Esophagus muscularis mucosa (tissue), 4 donors: ENCODE results near the gene ISG20. TPM values are rescaled to one million over a fixed set of nuclear protein-coding genes. Genes with fewer than 3 reads are reported as not detected.
A peak's percentile ranks its signal among the peaks of the same experiment; 100 is the strongest.
"Not testable (repeated sequence)": the region's sequence is repeated elsewhere in the genome, so short reads cannot be mapped to it uniquely, and the experiment has no call there.

Experiments
- DNase-seq: peaks from one replicate; pipeline ENCODE4 v3.0.0-alpha.2; 2017; ENCODE audit errors: extremely low spot score
- H3K27ac ChIP-seq, 4 donors: fragments of 200-600 bp; sonication (generic); replicated peaks in 1 of 4; 1 replicate in 3 of 4; 2 replicates in 1 of 4; pipeline ENCODE4 v1.5.1; 2016 to 2019; ENCODE audit warnings: mild to moderate bottlenecking in 1 of 4
- H3K27me3 ChIP-seq, 4 donors: fragments of 200-600 bp; sonication (generic); one replicate each; pipeline versions ENCODE4 v1.5.1 to v1.6.0; 2016 to 2019
- H3K36me3 ChIP-seq, 4 donors: fragments of 200-600 bp; sonication (generic); one replicate each; pipeline ENCODE4 v1.5.1; 2016 to 2019
- H3K4me1 ChIP-seq, 4 donors: fragments of 200-600 bp; sonication (generic); one replicate each; pipeline ENCODE4 v1.5.1; 2016 to 2019
- H3K4me3 ChIP-seq, 4 donors: fragments of 200-600 bp; sonication (generic); 1 replicate in 2 of 4; 2 replicates in 2 of 4; pipeline ENCODE4 v1.5.1; 2016 to 2019; ENCODE audit warnings: mild to moderate bottlenecking in 4 of 4, moderate library complexity in 1 of 4
- H3K9me3 ChIP-seq, 4 donors: fragments of 200-600 bp; sonication (generic); 1 replicate in 3 of 4; 2 replicates in 1 of 4; pipeline ENCODE4 v1.5.1; 2016 to 2019
- EP300 ChIP-seq: sonication (generic); formaldehyde crosslinking; IDR thresholded peaks from one replicate; pipeline ENCODE4 v1.6.1; 2017; ENCODE audit warnings: antibody characterized with exemption
- POLR2A ChIP-seq: fragments of 450-650 bp; IDR thresholded peaks from one replicate; pipeline ENCODE4 v1.6.1; 2017; ENCODE audit warnings: antibody characterized with exemption, moderate library complexity, mild to moderate bottlenecking, low read depth
- POLR2AphosphoS5 ChIP-seq, 2 donors: sonication (generic); formaldehyde crosslinking; IDR thresholded peaks; one replicate each; pipeline ENCODE4 v1.6.1; 2017; ENCODE audit warnings: antibody characterized with exemption in 2 of 2
- WGBS: methylation state at CpG from one replicate; pipeline ENCODE4 v1.1.5; 2018; 5-methylcytosine and 5-hydroxymethylcytosine counted together
- intact Hi-C: fragments of 100-400 bp; cut with DNase I; formaldehyde crosslinking; loops from one replicate; pipeline ENCODE4 v1.15.1; 2023
- total RNA-seq, 4 donors: library from RNA; depleted of rRNA; stranded (reverse); fragments of >200 nt; gene quantifications; one replicate each; pipeline versions ENCODE4 v1.1.0 to v1.2.1, GENCODE V29; 2016
- TF ChIP-seq, protein P1 (sequence below), 3 experiments: fragments of 200-600 bp in 2 of 3; fragments of 450-650 bp in 1 of 3; sonication (generic) in 2 of 3; IDR thresholded peaks; one replicate each; pipeline ENCODE4 v1.5.1; 2017 to 2019; ENCODE audit warnings: antibody characterized with exemption in 3 of 3, mild to moderate bottlenecking in 2 of 3, moderate library complexity in 1 of 3

Gene ISG20
- total RNA-seq, 4 donors from 2014 or later: 6.1 to 21.2 (median 9.8) TPM

DNA sequence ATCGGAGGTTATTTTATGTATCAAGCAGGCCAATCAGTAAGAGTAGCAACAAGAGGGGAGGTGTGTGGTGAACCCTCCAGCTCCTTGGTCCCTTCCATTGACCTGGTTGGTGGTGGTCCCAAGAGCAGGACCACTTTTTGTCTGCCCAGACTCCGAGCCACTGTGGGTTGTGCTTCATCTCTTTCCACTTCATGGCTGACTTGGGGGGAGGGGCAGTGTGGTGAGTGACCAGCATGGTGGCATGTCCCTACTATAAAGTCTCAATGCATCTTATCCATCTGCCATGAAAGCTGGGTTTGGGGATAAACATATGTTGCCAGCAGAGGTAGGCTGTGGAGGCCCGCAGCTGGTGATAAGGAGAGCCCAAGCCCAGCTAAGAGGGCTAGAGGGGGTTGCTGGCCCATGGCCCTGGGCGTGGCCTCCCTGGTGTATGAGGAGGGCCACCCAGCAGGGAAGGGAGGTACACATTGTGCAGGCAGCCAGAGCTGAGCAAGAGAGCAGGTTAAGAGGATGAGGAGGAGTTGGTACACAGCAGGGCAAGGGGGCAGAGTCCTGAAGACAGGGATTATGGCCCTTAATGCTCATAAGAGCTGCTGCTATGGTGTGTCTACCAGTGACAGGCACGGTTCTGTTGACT lies 10.7 kb upstream of the ISG20 start:
- H3K9me3 ChIP-seq: no peaks in the 10 kb centered on the region
- no peak for DNase-seq
- 96% methylated on average over 5 of the region's 5 CpGs for WGBS
- peaks cover 11 to 42% (median 36%) of the 10 kb centered on the region in 4 donors for H3K4me1 ChIP-seq
- H3K27me3 ChIP-seq: no peaks in the 10 kb centered on the region
- intact Hi-C loops: no loop called here
- no peak overlapping the region for H3K27ac ChIP-seq
- no peak overlapping the region for H3K4me3 ChIP-seq
- TF ChIP-seq EP300 (no peak), POLR2A (no peak), POLR2AphosphoS5 (IDR thresholded peaks at IDR 0.05) (no peak)
- TF ChIP-seq, protein P1, sequence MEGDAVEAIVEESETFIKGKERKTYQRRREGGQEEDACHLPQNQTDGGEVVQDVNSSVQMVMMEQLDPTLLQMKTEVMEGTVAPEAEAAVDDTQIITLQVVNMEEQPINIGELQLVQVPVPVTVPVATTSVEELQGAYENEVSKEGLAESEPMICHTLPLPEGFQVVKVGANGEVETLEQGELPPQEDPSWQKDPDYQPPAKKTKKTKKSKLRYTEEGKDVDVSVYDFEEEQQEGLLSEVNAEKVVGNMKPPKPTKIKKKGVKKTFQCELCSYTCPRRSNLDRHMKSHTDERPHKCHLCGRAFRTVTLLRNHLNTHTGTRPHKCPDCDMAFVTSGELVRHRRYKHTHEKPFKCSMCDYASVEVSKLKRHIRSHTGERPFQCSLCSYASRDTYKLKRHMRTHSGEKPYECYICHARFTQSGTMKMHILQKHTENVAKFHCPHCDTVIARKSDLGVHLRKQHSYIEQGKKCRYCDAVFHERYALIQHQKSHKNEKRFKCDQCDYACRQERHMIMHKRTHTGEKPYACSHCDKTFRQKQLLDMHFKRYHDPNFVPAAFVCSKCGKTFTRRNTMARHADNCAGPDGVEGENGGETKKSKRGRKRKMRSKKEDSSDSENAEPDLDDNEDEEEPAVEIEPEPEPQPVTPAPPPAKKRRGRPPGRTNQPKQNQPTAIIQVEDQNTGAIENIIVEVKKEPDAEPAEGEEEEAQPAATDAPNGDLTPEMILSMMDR (IDR thresholded peaks at IDR 0.05): no peak
- peaks cover 22 to 69% (median 59%) of the 10 kb centered on the region in 4 donors for H3K36me3 ChIP-seq

DNA sequence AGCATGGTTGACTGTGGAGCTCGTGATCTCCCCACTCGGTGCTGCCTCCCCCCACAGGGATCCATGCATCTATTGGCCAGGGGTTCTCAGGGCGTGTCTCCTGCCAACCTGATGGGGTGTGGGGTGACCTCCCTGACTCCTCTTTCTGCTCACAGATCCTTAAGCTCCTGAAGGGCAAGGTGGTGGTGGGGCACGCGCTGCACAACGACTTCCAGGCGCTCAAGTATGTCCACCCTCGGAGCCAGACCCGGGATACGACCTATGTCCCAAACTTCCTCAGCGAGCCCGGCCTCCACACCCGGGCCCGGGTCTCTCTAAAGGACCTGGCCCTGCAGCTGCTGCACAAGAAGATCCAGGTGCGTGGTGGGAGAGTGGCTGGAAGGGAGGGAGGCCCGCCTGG lies 9.7 kb upstream of the ISG20 start:
- H3K27me3 ChIP-seq: no peaks in the 10 kb centered on the region

DNA sequence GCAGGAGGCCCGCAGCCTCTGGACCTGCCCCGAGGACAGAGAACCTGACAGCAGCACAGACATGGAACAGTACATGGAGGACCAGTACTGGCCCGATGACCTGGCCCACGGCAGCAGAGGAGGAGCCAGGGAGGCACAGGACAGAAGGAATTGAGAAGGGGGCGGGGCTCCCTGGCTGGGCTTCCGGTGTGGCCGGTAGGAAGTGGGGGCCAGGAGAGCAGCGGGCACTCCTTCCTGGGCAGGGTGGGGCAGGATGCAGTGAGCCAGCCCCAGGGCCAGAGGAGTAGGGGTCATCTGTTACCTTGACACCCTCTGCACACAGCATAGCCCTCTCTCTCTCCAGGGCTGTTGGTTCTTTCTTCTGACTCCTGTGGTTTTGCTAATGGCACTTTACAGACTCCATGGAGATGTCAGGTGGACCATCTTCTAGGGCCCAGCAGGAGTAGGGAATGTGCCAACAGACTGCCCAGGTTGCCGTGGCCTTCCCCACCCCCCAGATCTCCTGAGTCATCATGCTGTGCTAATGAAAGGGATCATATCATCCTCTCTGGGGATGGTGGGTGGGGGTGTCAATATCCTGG lies 8.6 kb upstream of the ISG20 start:
- Histone ChIP-seq H3K27me3 (no peaks in the 10 kb centered on the region), H3K4me1 (peaks cover 7 to 21% (median 16%) of the 10 kb centered on the region in 4 donors), H3K27ac (peak overlapping the region; percentile 14 to 48 (median 44)), H3K9me3 (no peaks in the 10 kb centered on the region), H3K36me3 (peaks cover 22 to 72% (median 60%) of the 10 kb centered on the region in 4 donors), H3K4me3 (no peak overlapping the region)
- intact Hi-C loops: no loop called here
- 63% methylated on average over 8 of the region's 9 CpGs for WGBS
- DNase-seq: no peak
- TF ChIP-seq POLR2A (no peak), POLR2AphosphoS5 (IDR thresholded peaks at IDR 0.05) (peak; percentile 33 to 41)

More for the DNA sequence above, 9.7 kb upstream of the ISG20 start:
- intact Hi-C loops: no loop called here
- DNase-seq: no peak
- no peaks in the 10 kb centered on the region for H3K9me3 ChIP-seq
- H3K36me3 ChIP-seq: peaks cover 22 to 72% (median 59%) of the 10 kb centered on the region in 4 donors
- H3K4me3 ChIP-seq: no peak overlapping the region
- TF ChIP-seq POLR2AphosphoS5 (IDR thresholded peaks at IDR 0.05): no peak
- TF ChIP-seq, protein P1 (IDR thresholded peaks at IDR 0.05): no peak
- no peak for TF ChIP-seq POLR2A
- no peak for TF ChIP-seq EP300
- peaks cover 8 to 33% (median 27%) of the 10 kb centered on the region in 4 donors for H3K4me1 ChIP-seq
- WGBS: 97% methylated on average over 12 of the region's 16 CpGs
- no peak overlapping the region for H3K27ac ChIP-seq

DNA sequence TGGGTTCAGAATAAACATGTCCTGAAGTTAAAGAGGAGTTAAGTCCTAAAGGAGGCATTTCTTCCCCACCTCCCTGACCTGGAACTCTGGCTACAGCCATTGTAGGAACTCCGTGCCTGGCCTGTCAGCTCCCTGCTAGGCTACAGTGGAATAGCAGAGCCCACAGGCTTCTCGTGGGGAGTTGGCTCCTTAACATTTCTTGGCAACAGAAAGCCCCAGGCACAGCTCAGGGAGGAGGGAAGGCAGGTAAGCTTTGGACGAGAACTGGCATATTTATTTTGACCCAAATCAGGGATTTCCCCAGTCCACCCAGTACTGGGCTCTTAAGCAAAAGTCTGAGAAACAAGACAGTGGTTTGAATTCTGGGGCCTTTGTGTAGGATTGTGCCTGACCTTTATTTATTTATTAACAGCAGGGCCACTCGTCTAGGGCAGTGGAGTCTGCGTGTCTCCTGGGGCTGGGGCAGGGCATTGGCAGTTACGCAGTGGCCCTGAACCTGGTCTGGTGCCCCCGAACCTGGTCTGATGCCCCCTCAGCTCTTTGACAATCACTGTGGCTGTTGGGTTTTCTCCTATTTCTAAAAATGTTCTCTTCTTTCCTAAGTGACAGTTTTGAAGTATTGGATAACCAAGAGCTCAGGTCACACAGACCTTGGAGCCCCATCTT lies 7.9 kb upstream of the ISG20 start:
- Histone ChIP-seq H3K27ac (peak overlapping the region; percentile 14 to 48 (median 44)), H3K36me3 (peaks cover 22 to 70% (median 59%) of the 10 kb centered on the region in 4 donors), H3K27me3 (no peaks in the 10 kb centered on the region), H3K4me1 (peaks cover 7 to 17% (median 13%) of the 10 kb centered on the region in 4 donors), H3K9me3 (no peaks in the 10 kb centered on the region), H3K4me3 (no peak overlapping the region)
- 84% methylated on average over 7 of the region's 7 CpGs for WGBS
- TF ChIP-seq POLR2A: no peak
- no peak for TF ChIP-seq EP300
- TF ChIP-seq, protein P1 (IDR thresholded peaks at IDR 0.05): no peak
- TF ChIP-seq POLR2AphosphoS5 (IDR thresholded peaks at IDR 0.05): no peak
- no peak for DNase-seq
- intact Hi-C loops: no loop called here

DNA sequence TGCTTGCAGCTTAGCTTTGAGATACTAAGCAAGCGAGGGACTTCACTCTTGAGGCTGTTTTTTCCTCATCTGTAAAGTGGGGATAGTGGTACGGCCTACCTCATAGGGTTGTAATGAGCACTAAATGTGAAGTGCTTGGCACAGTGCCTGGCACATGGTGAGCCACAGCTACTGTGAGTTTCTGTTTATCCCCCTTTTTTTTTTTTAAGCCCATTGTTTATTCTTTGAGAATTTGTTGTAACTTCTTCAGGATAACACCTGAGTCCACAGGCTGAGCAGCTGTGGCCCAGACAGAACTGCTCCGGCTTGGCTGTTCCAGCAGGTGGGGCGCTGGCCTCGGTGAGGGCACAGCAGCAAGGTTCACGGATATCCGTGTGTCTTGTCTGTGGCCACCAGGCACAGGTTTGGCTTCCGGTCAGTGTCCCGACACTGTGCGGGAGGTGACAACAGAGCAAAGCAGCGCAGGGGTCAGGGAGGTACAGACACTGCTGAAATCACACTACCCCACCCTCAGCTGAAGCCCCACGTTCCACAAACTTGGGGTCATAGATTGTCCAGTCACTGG lies 7.3 kb upstream of the ISG20 start:
- no peak for DNase-seq
- H3K27ac ChIP-seq: peak overlapping the region in 1 of 4 donors; percentile 48
- WGBS: 91% methylated on average over 12 of the region's 12 CpGs

DNA sequence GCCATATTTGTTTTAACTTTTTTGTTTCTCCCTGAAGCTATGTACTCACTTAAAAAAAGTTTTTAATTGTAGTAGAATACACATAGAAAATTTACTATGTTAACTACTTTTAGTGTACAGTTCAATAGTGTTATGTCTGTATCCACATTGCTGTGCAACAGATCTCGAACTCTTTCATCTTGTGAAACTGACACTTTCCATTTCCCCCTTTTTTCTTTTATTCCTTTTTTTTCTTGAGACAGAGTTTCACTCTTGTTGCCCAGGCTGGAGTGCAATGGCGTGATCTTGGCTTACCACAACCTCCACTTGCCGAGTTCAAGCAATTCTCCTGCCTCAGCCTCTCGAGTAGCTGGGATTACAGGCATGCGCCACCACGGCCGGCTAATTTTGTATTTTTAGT lies 6.0 kb upstream of the ISG20 start:
- 84% methylated on average over 7 of the region's 7 CpGs for WGBS
- H3K4me3 ChIP-seq, intact Hi-C loops, DNase-seq, H3K9me3 ChIP-seq, H3K27ac ChIP-seq, H3K27me3 ChIP-seq: not testable (repeated sequence)
- Histone ChIP-seq H3K36me3 (peaks cover 14 to 51% (median 43%) of the 10 kb centered on the region in 4 donors), H3K4me1 (peaks cover 7 to 17% (median 13%) of the 10 kb centered on the region in 4 donors)

More for the DNA sequence above, 7.3 kb upstream of the ISG20 start:
- Histone ChIP-seq H3K4me3 (no peak overlapping the region), H3K27me3 (no peaks in the 10 kb centered on the region), H3K9me3 (no peaks in the 10 kb centered on the region), H3K36me3 (peaks cover 16 to 64% (median 53%) of the 10 kb centered on the region in 4 donors), H3K4me1 (peaks cover 7 to 17% (median 13%) of the 10 kb centered on the region in 4 donors)
- TF ChIP-seq POLR2A (no peak), POLR2AphosphoS5 (IDR thresholded peaks at IDR 0.05) (no peak), EP300 (no peak)
- TF ChIP-seq, protein P1 (IDR thresholded peaks at IDR 0.05): no peak
- intact Hi-C loops: no loop called here
